ENCODE measurements around the gene ZNF662.

The ZNF662 gene

GRCh38 chr3:42898896-42899675 is 6.9 kb upstream of the ZNF662 start:
- no peak for DNase-seq (ENCODE audit: low read depth)
- H3K4me3 ChIP-seq (ENCODE audit: low read depth, low read length), result no peak overlapping the region
- TF ChIP-seq CTCF (conservative IDR thresholded peaks at IDR 0.05; ENCODE audit: low read depth, low read length), result peak; percentile 9

- no peak overlapping the region for H3K4me3 ChIP-seq (ENCODE audit: low read depth, low read length)
- no peak for DNase-seq (ENCODE audit: low read depth)
- TF ChIP-seq CTCF (conservative IDR thresholded peaks at IDR 0.05; ENCODE audit: low read depth, low read length), result no peak
Measured at GRCh38 chr3:42900226-42901072, 5.5 kb upstream of the ZNF662 start.

GRCh38 chr3:42901073-42901415 is 4.9 kb upstream of the ZNF662 start:
- no peak overlapping the region for H3K4me3 ChIP-seq (ENCODE audit: low read depth, low read length)
- TF ChIP-seq CTCF (conservative IDR thresholded peaks at IDR 0.05; ENCODE audit: low read depth, low read length), result no peak
- DNase-seq (ENCODE audit: low read depth), result no peak

- DNase-seq (ENCODE audit: low read depth), result no peak
- H3K4me3 ChIP-seq (ENCODE audit: low read depth, low read length), result no peak overlapping the region
- no peak for TF ChIP-seq CTCF (conservative IDR thresholded peaks at IDR 0.05; ENCODE audit: low read depth, low read length)
Measured at GRCh38 chr3:42902257-42902656, 3.7 kb upstream of the ZNF662 start.

GRCh38 chr3:42904076-42904475 is 1.9 kb upstream of the ZNF662 start:
- no peak for TF ChIP-seq CTCF (conservative IDR thresholded peaks at IDR 0.05; ENCODE audit: low read depth, low read length)
- no peak for DNase-seq (ENCODE audit: low read depth)
- no peak overlapping the region for H3K4me3 ChIP-seq (ENCODE audit: low read depth, low read length)

- peak overlapping the region; percentile 64 for H3K4me3 ChIP-seq (ENCODE audit: low read depth, low read length)
- TF ChIP-seq CTCF (conservative IDR thresholded peaks at IDR 0.05; ENCODE audit: low read depth, low read length), result no peak
- DNase-seq (ENCODE audit: low read depth), result no peak
Measured at GRCh38 chr3:42905740-42906069, 237 bp upstream of the ZNF662 start.

GRCh38 chr3:42906848-42907183 is 874 bp downstream of the ZNF662 start:
- peak overlapping the region; percentile 64 for H3K4me3 ChIP-seq (ENCODE audit: low read depth, low read length)
- TF ChIP-seq CTCF (conservative IDR thresholded peaks at IDR 0.05; ENCODE audit: low read depth, low read length), result no peak
- peak; percentile 12 for DNase-seq (ENCODE audit: low read depth)
